RKO (cell line): Measurements from ENCODE around the gene SP3.
A peak's percentile ranks its signal among the peaks of the same experiment; 100 is the strongest.

Source experiments
- DNase-seq: peaks from one replicate; pipeline ENCODE4 v3.0.0-alpha.2; 2016; ENCODE audit warnings: low spot score

Gene SP3

GRCh38 chr2:173966274-173967098, 1.3 kb upstream of the SP3 start:
- DNase-seq, result no peak

- peak; percentile 84 for DNase-seq
Observed at GRCh38 chr2:173964565-173965371, 405 bp downstream of the SP3 start.

- peak; percentile 86 for DNase-seq
Observed at GRCh38 chr2:173963817-173964564, 1.2 kb downstream of the SP3 start.

- peak; percentile 81 for DNase-seq
Observed at GRCh38 chr2:173963323-173963816, 1.8 kb downstream of the SP3 start.

- peak; percentile 51 for DNase-seq
Observed at GRCh38 chr2:173962583-173963110, 2.5 kb downstream of the SP3 start.

GRCh38 chr2:173962031-173962430, 3.1 kb downstream of the SP3 start:
- peak; percentile 80 for DNase-seq

DNA sequence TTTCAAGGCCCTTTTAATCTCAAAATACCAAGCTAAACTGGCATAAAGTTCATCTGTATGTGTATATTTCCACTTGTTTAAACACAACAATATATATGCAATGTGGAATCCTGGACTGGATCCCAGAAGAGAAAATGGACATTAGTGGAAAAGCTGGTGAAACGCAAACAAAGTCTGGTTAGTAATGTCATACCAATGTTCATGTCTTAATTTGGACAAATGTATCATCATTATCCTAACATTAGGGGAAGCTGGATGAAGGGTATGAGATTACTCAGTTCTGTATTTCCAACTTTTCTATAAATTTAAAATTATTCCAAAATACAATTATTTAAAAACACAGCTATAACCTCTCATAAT, 3.8 kb downstream of the SP3 start:
- DNase-seq, result peak; percentile 27

- no peak for DNase-seq
Observed at GRCh38 chr2:173959909-173960308, 5.3 kb downstream of the SP3 start.

DNA sequence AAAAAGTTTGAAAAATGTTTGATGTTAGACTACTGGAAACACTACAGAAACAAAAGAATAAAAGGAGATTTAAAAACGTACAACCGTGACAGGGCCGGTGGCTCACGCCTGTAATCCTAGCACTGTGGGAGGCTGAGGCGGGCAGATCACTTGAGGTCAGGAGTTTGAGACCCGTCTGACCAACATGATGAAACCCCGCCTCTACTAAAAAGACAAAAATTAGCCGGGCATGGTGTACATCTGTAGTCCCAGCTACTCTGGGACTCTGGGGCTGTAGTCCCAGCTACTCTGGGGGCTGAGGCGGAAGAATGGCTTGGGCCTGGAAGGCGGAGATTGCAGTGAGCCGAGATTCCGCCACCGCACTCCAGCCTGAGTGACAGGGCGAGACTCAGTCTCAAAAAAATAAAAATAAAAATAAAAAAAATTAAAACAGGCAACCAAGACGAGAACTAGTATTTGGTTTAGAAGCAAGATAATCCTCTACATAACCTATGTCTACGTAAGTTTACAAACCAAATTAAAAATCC, 5.8 kb downstream of the SP3 start:
- DNase-seq, result no peak

DNA sequence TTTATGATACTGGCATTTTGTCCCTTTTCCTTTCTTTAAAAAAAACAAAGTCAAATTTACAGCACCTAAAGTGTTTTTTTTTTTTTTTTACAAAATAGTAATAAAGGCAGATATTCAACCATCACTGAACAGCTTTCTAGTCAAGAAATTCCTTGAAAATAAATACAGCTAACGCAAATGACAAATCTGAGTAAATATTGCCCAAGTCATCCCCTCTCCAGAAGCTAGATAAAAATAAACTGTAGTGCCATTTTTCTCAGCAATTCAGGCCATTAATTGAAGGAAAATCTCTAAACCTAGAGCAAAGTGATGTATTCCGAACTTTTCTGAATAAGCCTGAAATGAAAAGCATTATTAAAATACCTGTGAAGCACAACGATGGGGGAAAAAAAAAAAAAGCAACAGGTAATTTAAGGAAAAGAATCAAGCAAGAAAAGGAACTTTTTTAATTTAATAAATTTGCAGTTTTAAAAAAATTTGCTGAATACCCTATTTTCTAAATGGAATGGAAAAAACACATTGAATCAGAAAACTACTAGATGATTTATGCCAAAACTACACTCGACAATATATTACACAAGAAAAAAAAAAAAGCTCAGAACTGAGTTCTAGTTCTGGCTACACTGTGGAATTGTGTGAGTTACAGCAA, 6.9 kb downstream of the SP3 start:
- DNase-seq, result no peak

- no peak for DNase-seq
Observed at GRCh38 chr2:173957517-173957916, 7.7 kb downstream of the SP3 start.

GRCh38 chr2:173956454-173956853, 8.7 kb downstream of the SP3 start:
- no peak for DNase-seq

- DNase-seq, result no peak
Observed at GRCh38 chr2:173955867-173956266, 9.3 kb downstream of the SP3 start.

DNA sequence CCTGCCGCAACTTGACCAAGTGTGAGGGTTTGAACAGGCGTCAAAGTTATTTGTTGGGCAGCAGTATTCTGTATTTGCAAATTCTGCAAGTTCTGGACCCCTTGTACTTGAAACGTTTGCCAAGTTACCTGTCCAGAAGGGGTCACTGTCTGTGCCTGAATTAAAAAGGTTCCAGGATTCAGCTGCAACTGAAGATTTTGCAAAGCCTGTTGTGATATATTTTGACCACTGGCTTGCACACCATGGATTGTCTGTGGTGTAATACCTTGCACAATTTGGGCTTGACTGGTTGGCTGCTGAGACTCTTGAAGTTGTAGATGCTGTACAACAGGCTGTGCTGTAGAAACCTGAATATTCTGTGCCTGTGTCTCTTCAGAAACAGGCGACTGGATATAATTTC, 10.2 kb downstream of the SP3 start:
- no peak for DNase-seq

- no peak for DNase-seq
Observed at GRCh38 chr2:173953047-173953424, 12.1 kb downstream of the SP3 start.

DNA sequence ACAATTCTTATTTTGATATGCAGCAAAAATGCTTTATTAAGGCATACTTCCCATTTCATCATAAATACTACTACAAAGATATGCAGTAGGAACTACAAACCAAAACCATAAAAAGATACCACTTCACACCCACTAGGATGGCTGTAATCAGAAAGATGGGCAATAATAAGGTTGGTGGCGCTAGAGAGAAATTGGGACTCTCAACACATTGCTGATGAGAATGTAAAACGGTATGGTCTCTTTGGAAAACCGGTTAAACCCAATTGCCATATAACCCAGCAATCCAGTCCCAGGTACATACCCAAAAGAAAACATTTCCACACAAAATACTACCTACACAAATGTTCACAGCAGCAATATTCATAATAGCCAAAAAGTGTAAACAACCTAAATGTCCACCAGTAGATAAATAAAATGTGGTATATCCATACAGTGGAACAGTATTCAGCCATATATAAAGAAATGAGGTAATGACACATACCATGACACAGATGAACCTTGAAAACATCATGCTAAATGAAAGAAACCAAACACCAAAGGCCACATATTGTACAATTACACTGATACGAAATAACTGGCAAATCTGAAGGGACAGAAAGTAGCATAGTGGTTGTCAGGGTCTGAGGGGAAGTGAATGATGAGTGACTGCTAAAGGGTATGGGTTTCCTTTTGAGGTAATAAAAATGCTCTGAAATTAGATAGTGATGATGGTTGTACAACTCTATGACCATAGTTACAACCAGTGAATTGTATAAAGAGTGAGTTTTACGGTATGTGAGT, 12.7 kb downstream of the SP3 start:
- no peak for DNase-seq

DNA sequence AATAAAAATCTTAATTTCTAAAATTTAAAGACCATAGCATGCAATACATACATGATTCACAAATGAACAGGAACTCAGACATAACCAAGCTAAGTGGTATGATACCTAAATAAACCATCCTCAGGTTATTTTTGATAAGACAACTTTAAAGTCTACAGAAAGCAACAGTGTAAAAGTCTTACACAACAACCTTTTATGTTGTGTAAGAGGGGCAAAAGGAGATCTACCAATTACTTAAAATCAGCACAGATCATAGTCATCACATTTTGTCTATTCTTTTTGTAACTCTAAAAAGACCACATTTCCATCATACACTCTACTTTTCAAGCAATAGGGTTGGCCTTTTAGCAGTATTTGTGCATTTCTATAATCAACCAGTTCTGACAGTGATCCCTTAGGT, 16.3 kb downstream of the SP3 start:
- no peak for DNase-seq

GRCh38 chr2:173948198-173948597, 17.0 kb downstream of the SP3 start:
- no peak for DNase-seq

- DNase-seq, result no peak
Observed at GRCh38 chr2:173947131-173947530, 18.0 kb downstream of the SP3 start.

DNA sequence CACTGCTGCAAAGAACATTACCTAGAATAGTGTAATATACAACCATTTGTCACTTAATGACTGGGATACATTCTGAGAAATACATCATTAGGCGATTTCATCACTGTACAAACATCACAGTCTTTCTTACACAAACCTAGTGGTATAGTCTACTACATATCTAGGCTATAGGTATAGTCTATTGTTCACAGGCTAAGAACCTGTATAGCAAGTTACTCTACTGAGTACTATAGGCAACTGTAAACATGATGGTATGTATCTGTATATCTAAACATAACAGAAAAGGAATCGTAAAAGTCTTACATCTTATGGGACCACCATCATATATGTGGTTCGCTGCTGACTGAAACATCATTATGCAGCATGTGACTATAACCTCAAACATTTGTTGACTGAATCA, 21.4 kb downstream of the SP3 start:
- DNase-seq, result no peak
